CD4-positive, alpha-beta T cell treated with Interleukin-15 for 4 hours (primary cell): ENCODE results near the gene DUOX2.
"Not testable (repeated sequence)": the region's sequence is repeated elsewhere in the genome, so short reads cannot be mapped to it uniquely, and the experiment has no call there.

ENCODE experiments used
- DNase-seq: peaks from one replicate; pipeline ENCODE4 v3.0.0-alpha.2; 2020; ENCODE audit warnings: low spot score

Gene DUOX2

DNA sequence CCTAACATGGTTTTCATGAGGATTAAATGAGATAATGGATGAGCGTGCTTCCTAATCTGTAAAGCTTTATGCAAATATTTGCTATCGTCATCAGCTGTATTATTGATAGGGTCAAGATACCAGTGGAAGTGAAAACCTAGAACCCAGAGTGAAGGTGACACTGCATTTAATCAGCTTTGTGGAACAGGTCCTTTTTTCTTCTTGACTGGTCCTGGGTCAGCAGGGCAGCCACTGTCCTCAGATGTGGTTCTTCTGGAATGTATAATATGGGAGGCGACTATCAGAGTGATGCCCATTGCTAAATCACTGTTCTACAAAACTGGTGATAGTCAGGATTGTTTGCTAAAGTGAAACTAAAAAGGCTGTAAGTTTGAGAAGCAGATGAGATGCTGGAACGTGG, 49.6 kb downstream of the DUOX2 start:
- DNase-seq = no peak

DNA sequence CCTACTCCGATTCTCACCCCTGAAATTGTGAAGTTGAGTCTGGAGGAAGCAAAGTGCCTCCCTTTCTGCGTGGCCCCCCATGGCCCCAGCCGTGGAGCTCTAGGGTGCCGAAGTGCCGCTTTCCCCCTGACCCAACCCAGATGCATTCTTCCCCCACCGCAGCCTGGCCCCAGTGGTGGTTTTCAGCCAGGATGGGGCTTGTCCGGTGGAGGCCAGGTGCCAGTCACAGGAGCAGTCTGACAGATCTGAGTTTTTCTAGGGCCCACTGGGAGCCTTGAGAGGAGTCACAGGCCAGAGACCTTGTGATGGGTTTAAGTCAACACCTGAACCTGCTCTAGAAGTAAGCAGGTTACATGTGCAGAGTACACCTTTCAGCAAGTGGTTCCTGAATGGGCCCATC, 51.7 kb downstream of the DUOX2 start:
- not testable (repeated sequence) for DNase-seq

DNA sequence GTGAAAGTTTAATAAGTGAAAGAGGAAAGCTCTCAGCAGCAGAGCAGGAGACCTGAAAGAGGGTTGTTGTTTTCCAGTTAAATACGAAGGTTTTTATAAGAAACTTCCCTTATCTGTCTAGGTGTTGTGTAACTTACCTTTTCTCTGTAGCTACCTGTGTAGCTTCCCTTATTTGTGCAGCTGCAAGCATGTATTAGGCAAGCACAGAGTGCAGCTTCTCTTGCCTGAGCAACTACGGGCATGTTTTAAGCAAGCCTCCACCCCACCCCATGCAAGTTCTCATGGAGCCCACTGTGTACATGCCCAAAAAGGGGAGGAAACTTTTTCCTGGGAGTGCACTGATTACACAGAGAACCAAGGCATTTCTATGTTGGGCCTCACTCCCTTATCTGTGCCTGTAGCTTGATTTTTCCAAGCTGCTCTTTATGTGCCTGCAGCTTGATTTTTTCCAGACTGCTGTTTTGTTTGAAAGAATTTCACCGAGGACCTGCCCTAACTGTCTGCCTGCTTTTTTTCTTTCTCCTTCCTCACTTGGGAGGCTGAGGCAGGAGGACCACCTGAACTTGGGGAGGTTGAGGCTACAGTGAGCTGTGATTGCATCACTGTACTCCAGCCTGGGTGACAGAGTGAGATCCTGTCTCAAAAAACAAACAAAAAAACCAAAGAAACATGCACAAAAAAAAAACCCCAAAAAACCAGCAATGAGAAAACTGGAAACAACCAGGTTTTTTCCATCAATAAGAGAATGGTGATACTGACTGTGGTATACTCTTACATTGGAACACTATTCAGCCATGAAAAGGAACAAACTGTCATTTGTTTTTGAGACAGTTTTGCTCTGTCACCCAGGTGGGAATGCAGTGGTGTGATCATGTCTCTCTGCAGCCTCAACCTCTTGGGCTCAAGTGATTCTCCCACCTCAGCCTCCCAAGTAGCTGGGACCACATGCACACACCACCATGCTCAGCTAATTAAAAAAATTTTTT, 55.0 kb downstream of the DUOX2 start:
- not testable (repeated sequence) for DNase-seq

DNA sequence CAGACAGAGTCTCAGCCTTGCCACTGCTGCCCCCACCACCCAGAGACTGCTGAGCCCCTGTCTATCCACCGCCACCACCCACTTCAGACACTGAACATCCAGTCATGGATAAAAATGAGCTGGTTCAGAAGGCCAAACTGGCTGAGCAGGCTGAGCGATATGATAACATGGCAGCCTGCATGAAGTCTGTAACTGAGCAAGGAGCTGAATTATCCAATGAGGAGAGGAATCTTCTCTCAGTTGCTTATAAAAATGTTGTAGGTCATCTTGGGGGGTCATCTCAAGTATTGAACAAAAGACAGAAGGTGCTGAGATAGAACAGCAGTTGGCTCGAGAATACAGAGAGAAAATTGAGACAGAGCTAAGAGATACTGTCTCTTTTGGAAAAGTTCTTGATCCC, 61.3 kb downstream of the DUOX2 start:
- DNase-seq = not testable (repeated sequence)

DNA sequence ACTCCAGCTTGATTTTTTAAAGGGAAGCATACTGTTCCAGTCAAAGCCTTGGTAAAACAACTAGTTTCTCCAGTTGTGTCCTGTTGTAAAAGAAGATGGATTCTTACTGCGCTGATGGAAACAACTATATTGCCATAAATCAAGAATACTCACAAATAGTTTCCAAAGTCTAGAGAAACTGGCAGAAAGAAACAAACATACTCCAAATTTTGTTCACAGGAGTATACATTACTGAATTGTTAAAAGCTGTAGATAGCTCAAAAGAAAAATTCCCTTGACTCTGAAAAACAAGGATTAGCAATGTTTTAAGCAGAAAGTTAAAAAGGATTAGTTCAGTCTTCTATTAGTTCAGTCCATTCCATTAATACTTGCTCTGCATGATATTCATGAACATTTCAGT, 63.4 kb downstream of the DUOX2 start:
- no peak for DNase-seq

DNA sequence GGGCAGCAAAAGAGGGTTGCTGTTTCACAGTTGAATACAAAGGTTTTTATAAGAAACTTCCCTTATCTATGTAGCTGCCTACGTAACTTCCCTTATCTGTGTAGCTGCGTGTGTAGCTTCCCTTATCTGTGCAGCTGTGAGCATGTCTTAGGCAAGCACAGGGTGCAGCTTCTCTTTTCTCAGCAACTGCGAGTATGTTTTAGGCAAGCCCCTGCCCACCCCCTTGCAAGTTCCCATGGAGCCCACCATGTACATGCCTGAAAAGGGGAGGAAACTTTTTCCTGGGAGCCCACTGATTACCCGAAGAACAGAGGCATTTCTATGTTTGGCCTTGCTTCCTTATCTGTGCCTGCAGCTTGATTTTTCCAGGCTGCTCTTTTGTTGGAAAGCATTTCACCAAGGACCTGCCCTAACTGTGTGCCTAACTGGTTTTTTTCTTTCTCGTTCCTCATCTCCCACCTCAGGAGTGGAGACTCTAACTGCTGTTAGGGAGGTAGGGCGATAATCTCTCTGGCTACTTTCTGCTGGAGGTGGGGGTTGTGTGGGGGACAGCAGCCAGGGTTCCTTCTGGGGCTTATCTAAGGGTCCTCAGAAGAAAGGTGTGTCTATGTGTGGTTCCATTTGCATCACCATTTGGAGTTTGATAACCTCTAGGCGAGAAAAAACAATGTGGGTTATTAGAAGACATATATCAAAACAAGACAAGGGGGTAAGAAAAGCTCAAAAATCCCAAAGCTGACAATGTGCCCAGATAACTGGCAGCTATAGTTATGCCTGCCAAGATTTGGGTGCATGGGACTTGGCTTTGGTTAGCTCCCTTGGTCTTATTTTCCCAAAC, 65.0 kb downstream of the DUOX2 start:
- peak; percentile 3 for DNase-seq

DNA sequence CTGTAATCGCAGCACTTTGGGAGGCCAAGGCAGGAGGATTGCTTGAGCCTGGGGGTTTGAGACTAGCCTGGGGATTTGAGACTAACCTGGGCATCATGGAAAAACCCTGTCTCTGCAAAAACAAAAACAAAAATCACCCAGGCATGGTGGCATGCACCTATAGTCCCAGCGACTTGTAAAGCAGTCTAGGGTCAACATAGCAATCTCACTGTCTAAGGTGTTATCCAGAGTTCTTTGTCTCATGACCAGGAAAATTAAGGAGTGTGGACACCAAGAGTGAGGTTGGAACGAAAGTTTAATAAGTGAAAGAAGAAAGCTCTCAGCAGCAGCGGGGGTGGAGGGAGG, 65.6 kb downstream of the DUOX2 start:
- not testable (repeated sequence) for DNase-seq

DNA sequence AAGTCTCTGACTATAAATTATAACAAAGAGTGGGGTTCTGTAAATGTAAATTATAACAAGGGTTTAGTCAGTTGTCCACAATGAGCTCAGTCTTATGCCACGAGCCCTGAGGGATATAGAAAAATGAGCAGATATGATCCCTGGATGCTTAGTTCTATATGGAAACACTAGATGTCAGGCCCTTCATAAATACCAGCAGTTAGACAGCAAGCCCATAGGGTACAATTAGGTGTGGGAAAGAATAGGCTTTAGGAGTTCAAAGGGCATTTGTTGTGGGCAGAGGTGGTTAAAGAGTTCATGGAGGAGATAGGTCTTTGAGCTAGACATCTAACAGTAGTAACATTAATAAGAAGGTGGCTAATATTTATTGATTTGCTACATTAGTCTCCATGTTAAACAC, 69.7 kb downstream of the DUOX2 start:
- not testable (repeated sequence) for DNase-seq

DNA sequence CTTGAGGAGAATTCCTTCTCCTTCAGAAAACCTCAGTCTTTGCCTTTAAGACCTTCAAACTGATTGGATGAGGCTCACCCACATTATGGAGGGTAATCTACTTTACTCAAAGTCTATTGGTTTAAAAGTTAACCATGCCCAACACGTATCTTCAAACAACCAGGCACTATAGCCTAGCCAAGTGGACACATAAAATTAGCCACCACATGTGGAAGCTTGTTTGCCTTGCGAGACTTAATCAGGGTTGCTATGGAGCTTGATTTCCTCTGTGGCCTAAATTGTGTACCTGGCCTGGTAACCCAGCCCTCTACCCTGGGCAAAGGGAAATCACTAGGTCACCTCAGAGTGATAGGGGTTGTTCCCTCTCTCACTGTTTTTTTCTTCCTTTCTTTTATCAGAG, 71.1 kb downstream of the DUOX2 start:
- DNase-seq = not testable (repeated sequence)
